PFSK-1 (cell line): ENCODE data around the gene TRIM75.

ENCODE experiments used
- FOXP2 ChIP-seq: optimal IDR thresholded peaks from 2 replicates; pipeline ENCODE3; 2011; ENCODE audit warnings: borderline replicate concordance, control low read depth, inconsistent platforms; ENCODE audit not compliant: insufficient read depth; ENCODE audit errors: extremely low read length, extremely low read depth
- POLR2AphosphoS5 ChIP-seq: IDR thresholded peaks from 2 replicates; pipeline ENCODE4 v1.6.1; 2012; ENCODE audit warnings: low read depth, mild to moderate bottlenecking, control low read depth, low read length, moderate library complexity
- SIN3A ChIP-seq: IDR thresholded peaks from 2 replicates; pipeline ENCODE4 v1.6.1; 2012; ENCODE audit warnings: mild to moderate bottlenecking, low read length, moderate library complexity, borderline replicate concordance; ENCODE audit not compliant: insufficient read depth
- TAF1 ChIP-seq: IDR thresholded peaks from 2 replicates; pipeline ENCODE4 v1.6.1; 2012; ENCODE audit warnings: low read length, control low read depth, borderline replicate concordance; ENCODE audit not compliant: insufficient read depth
- TF ChIP-seq, protein P1 (sequence below), 2 experiments: IDR thresholded peaks; 2 replicates each; pipeline versions ENCODE4 v1.6.1 to v1.8.0; 2011 to 2012; ENCODE audit warnings: low read depth in 2 of 2, low read length in 2 of 2, control low read depth in 1 of 2, inconsistent platforms in 1 of 2, mild to moderate bottlenecking in 1 of 2, moderate library complexity in 1 of 2; ENCODE audit not compliant: insufficient read depth in 1 of 2

The TRIM75 gene

DNA sequence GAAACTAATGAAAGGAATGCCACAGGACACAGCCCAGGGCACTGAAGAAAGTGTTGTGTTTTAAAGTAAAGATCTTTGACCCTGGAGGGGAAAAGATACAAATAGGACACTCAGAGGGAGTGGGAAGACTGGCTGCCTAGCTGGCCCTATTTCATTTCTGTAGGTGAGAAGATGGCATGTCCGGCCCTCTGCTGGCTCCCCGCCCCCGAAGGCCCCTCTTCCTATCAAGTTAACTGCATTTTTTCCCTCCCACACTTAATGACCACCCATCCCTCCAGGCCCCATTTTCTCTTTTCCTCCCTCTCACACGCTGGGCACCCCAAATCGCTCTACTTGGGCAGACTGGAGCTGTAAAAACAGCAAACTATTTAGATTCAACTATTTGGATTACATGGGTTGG is 5.5 kb upstream of the TRIM75 start:
- TF ChIP-seq, protein P1, sequence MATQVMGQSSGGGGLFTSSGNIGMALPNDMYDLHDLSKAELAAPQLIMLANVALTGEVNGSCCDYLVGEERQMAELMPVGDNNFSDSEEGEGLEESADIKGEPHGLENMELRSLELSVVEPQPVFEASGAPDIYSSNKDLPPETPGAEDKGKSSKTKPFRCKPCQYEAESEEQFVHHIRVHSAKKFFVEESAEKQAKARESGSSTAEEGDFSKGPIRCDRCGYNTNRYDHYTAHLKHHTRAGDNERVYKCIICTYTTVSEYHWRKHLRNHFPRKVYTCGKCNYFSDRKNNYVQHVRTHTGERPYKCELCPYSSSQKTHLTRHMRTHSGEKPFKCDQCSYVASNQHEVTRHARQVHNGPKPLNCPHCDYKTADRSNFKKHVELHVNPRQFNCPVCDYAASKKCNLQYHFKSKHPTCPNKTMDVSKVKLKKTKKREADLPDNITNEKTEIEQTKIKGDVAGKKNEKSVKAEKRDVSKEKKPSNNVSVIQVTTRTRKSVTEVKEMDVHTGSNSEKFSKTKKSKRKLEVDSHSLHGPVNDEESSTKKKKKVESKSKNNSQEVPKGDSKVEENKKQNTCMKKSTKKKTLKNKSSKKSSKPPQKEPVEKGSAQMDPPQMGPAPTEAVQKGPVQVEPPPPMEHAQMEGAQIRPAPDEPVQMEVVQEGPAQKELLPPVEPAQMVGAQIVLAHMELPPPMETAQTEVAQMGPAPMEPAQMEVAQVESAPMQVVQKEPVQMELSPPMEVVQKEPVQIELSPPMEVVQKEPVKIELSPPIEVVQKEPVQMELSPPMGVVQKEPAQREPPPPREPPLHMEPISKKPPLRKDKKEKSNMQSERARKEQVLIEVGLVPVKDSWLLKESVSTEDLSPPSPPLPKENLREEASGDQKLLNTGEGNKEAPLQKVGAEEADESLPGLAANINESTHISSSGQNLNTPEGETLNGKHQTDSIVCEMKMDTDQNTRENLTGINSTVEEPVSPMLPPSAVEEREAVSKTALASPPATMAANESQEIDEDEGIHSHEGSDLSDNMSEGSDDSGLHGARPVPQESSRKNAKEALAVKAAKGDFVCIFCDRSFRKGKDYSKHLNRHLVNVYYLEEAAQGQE (IDR thresholded peaks at IDR 0.05; ENCODE audit: insufficient read depth in 1 of 2, low read depth in 2 of 2, low read length in 2 of 2), result no peak
- TF ChIP-seq SIN3A (no peak), FOXP2 (no peak), POLR2AphosphoS5 (no peak), TAF1 (no peak)

DNA sequence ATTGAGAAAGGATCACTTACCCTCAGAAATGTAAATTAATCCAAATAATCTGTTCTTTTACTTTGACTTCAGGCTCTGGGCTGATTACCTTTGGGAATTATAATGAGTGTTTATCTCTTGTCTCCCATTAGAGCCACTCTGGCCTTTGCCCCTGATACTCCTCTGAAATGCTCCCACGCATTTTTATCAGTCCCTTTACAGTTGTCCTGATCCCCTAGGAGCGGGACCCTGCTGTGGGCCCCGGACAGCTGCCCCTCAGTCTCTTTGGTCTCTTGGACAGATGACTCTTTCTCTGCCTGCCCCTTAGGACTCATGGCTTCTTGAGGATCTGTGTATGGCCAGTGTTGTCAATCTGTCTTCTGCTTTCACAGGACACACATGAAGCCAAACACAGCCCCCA is 1.0 kb upstream of the TRIM75 start:
- TF ChIP-seq TAF1, result no peak
- TF ChIP-seq SIN3A, result no peak
- TF ChIP-seq, protein P1 (IDR thresholded peaks at IDR 0.05; ENCODE audit: insufficient read depth in 1 of 2, low read depth in 2 of 2, low read length in 2 of 2), result no peak
- no peak for TF ChIP-seq FOXP2

DNA sequence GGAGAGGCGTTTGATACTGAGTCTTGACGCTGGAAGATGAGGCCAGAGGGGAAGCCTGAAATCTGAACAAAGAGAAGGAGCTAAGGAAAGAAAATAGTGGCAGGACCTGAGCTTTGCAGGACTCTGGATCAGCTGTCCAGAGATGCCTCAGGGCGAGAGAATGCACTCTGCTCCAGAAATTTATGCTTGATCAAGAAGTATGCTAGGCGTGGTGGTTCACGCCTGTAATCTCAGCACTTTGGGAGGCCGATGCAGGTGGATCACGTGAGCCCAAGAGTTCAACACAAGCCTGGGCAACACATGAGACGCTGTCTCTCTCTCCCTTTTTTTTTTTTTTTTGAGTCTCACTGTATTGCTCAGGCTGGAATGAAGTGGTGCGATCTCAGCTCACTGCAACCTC is 1.9 kb downstream of the TRIM75 start:
- TF ChIP-seq TAF1 (no peak), POLR2AphosphoS5 (no peak), FOXP2 (no peak), SIN3A (no peak)
- TF ChIP-seq, protein P1 (IDR thresholded peaks at IDR 0.05; ENCODE audit: insufficient read depth in 1 of 2, low read depth in 2 of 2, low read length in 2 of 2), result no peak

DNA sequence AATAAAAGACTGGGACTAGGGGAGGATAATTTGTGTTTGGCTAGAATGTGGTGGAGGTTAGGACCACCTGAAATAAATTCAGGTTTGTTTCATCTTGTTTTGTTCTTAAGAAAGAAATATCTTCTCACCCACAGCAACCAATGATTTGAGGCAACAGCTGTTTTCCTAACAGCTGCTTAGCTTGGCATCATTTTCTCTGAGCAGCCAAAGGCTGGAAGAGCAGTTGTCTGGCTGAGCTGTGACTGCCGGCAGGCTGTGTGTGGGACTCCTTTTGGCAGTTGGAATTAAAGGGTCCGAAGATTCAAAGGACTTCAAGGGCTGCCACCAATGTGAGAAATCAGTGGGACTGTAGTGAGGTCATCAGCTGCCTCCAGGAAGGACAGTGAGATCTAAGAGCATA is 5.0 kb downstream of the TRIM75 start:
- TF ChIP-seq, protein P1 (IDR thresholded peaks at IDR 0.05; ENCODE audit: insufficient read depth in 1 of 2, low read depth in 2 of 2, low read length in 2 of 2), result no peak
- no peak for TF ChIP-seq SIN3A

DNA sequence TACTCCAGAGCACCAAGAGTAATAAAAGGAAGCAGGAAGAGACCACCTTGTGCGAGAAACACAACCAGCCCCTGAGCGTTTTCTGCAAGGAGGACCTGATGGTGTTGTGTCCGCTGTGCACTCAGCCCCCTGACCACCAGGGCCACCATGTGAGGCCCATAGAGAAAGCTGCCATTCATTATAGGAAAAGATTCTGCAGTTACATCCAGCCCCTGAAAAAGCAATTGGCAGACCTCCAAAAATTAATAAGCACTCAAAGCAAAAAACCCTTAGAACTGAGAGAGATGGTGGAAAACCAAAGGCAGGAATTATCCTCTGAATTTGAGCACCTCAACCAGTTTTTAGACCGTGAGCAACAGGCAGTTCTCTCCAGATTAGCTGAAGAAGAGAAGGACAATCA is 5.7 kb downstream of the TRIM75 start:
- TF ChIP-seq TAF1, result no peak
